Embryonic facial prominence (tissue), 1 donor: ENCODE data around the gene OXLD1.

ENCODE experiments used
- DNase-seq: peaks from one replicate; pipeline ENCODE4 v3.0.0-alpha.2; 2016; ENCODE audit errors: extremely low spot score

OXLD1 gene

DNA sequence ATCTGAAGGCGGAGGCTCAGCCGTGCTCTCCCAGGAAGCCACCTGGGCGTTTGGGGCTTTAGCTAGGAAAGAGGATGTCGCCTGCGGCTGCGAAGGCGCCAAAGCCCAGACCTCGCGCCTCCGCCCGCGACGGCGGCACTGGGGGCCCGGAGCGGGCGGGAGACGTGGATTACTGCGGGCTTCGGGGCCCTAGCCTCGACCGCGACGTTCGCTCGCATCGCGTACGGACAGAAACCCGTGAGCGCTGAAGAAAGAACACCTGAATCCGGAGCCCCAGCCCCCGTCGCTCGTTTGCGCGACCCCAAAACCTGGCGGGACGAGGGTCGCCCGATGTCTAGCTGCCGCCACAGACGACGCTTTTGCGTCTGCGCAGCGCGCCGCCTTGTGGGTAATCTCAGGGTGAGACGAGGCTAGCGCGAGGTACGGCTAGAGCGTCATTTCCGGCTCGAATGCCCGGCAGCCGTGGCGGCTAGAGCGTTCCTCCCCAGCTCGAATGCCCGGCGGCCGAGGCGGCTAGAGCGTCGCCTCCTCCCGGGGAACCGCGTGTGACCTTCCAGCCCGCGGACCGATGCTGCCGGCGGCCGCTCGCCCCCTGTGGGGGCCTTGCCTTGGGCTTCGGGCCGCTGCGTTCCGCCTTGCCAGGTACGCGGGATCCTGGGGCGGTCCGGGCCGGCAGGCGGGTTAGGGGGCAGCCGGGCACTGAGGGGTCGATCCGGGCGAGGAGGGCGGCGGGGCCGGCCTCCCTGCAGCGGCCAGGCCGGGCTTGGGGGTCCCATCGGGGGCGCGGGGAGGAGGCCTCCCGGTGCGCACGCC is 36.7 kb upstream of the OXLD1 start, which contains the start of gene MRPL12:
MRPL12 (plus strand) TSS at position 434 of the 813 bp plus-strand sequence; CDS start at position 569, 135 bp downstream.
- DNase-seq: peak; percentile 90

DNA sequence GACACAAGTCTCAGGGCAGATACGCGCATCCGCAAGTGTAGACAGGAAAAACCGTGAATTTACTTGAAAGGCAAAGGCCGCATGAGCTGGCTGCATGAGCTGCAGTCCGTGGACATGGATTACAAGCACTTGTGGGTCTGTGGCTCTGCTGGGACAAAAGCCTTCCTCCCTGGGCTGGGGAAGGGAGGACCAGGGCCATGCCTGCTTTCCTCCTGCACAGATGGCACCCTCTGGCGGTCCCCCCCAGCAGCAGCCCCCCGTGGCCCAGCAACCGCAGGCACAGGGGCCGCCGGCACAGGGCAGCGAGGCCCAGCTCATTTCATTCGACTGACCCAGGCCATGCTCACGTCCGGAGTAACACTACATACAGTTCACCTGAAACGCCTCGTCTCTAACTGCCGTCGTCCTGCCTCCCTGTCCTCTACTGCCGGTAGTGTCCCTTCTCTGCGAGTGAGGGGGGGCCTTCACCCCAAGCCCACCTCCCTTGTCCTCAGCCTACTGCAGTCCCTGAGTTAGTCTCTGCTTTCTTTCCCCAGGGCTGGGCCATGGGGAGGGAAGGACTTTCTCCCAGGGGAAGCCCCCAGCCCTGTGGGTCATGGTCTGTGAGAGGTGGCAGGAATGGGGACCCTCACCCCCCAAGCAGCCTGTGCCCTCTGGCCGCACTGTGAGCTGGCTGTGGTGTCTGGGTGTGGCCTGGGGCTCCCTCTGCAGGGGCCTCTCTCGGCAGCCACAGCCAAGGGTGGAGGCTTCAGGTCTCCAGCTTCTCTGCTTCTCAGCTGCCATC is 35.1 kb upstream of the OXLD1 start:
- DNase-seq: no peak

DNA sequence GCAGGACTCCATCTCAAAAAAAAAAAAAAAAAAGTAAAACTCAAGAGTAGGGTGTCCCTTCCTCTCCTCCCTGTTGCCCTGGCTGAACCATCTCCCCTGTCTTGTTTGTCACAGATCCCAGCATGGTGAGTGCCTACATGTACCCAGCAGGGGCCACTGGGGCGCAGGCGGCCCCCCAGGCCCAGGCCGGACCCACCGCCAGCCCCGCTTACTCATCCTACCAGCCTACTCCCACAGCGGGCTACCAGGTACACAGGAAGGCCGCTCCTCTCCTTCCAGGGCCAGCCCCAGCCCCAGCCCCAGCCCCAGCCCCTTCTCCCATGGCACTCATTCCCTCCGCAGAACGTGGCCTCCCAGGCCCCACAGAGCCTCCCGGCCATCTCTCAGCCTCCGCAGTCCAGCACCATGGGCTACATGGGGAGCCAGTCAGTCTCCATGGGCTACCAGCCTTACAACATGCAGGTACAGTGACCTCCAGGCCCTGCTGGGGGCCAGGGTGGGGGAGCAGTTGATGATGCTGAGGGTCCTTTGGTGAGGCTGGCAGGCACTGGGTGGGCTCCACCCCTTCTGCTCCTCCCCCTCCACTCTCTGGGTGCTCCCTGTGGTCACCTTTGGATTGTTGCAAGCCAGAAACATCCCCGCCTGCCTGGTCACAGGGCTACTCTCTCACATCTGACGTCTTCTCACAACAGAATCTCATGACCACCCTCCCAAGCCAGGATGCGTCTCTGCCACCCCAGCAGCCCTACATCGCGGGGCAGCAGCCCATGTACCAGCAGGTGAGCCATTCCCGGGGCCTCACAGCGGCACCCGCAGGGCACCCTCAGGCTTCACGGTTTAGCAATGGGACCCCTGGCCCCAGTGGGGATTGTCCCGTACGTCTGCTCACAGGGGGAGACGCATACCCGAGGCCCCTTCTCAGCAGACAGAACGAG is 34.2 kb upstream of the OXLD1 start:
- DNase-seq: no peak

DNA sequence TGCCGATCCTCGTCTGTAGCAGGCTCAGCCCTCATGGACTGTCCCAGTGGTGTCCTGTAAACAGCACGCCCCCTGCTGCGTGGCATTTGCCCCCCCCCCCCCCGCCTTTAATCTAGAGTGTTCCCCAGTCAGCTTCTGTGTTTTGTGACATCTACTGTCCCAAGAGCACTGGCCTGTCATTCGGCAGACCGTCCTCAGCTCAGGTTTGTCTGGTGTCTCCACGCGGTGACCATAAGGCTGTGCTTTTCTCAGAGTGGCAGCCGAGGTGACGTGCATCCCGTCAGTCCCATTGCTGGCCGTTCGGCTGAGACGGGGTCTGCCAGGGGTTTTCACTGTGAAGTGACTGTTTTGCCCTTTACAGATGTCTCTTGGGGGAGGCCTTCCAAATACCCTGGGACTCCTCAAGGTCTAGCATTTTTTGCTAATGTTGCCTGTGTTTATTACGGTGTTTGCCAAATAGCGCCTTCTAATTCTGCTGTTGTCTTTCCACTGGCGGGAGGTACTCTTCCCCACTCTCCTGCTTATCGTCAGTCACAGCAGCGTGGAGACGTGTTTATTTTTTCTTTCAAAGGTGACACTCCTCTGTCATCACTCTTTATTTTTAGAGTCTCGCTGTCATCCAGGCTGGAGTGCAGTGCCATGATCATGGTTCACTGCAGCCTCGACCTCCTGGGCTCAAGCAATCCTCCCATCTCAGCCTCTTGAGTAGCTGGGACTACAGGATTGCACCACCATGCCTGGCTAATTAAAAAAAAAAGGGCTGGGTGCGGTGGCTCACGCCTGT is 31.0 kb upstream of the OXLD1 start:
- DNase-seq: no peak

DNA sequence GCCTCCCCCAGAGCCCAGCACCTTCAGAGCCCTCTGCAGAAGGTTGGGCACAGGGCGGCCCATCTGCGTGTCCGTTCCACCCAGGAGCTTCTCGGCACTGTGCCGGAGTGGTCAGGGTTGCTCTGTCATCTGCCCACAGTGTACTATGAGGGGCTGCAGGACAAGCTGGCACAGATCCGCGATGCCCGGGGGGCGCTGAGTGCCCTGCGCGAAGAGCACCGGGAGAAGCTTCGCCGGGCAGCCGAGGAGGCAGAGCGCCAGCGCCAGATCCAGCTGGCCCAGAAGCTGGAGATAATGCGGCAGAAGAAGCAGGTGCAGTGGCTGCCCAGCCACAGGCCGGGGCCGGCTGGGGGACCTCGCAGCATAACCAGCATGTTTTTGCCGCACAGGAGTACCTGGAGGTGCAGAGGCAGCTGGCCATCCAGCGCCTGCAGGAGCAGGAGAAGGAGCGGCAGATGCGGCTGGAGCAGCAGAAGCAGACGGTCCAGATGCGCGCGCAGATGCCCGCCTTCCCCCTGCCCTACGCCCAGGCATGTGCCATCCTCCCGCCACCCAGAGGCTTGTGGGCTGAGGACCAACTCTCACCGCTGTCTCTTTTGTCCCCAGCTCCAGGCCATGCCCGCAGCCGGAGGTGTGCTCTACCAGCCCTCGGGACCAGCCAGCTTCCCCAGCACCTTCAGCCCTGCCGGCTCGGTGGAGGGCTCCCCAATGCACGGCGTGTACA is 30.0 kb upstream of the OXLD1 start:
- no peak for DNase-seq

DNA sequence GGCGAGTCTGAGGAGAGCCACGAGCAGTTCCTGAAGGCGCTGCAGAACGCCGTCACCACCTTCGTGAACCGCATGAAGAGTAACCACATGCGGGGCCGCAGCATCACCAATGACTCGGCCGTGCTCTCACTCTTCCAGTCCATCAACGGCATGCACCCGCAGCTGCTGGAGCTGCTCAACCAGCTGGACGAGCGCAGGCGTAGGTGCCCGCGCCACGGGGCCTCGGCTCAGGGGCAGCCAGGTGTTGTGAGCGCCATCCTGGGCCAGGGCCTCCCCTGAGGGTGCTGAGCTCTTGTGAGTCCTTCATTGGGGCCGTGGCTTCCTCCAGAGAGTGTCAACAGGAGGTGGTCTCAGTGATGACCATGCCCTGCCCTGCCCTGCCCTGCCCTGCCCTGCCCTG is 29.4 kb upstream of the OXLD1 start:
- no peak for DNase-seq

DNA sequence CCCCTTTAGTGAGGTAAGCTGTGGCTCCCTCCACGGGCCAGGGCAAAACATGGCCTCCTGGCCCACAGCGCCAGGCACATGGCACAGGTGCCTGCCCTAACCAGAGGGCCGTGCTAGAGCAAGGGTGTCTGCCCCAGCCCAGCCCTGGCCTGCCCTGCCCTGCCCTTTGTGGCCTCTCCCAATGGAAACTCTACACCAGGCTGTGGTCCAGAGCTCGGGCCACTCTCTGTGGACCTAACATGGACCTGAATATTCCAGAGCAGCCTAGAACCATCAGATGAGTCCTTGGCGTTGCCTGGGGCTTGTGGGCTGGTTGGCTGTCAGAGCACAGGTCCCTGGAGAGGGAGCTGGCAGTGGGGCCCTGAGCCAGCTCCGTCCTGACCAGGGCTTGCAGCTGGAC is 28.8 kb upstream of the OXLD1 start:
- no peak for DNase-seq

DNA sequence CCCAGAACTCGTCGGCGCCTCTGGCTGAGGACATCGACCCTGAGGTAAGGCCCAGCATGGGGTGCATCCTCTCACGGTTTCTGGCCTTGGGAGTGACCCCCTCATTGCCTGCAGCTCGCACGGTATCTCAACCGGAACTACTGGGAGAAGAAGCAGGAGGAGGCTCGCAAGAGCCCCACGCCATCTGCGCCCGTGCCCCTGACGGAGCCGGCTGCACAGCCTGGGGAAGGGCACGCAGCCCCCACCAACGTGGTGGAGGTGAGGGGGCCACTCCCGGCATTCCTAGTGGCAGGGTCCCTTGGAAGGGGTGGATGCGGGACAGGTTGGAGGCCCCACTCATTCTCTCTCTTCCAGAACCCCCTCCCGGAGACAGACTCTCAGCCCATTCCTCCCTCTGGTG is 28.4 kb upstream of the OXLD1 start:
- DNase-seq: no peak

DNA sequence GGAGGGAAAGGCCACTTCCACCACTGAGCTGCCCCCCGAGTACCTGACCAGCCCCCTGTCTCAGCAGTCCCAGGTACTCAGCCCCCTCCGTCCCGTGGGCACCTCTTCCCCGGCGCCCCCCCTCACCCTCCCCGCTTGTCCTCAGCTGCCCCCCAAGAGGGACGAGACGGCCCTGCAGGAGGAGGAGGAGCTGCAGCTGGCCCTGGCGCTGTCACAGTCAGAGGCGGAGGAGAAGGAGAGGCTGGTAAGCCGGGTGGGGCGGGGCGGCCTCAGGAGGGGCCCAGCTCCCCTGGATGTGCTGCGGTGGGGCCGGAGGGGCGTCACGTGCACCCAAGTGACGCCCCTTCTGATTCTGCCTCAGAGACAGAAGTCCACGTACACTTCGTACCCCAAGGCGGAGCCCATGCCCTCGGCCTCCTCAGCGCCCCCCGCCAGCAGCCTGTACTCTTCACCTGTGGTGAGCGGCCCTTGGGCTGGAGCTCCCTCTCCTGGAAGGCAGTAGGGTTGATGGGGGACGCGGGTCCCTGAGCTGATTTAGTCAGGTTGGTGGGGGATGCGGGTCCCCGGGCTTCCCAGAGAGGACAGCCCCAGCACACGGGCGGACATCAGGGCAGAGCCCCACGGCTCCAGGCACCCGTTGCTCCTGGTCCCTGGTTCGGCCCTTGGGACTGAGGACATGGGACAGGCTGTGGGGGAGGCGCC is 27.3 kb upstream of the OXLD1 start:
- DNase-seq: no peak

DNA sequence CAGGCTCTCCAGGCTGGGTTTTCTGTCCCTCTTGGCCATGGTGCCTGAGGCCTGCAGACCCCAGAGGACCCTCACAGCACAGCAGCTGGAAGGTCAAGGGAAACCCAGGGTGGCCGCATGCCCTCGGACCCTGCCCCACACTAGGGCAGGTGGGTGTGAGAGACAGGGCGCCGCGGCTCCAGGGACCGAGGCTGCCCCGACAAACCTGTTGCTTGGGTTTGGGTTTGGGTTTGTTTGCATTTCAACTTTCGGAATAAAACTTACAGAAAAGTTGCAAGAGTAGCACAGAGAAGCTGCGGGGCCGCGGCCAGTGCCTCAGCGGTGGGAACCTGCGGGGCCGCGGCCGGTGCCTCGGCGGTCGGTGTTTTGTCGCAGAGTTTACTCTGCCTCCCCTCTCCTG is 25.2 kb upstream of the OXLD1 start:
- DNase-seq: no peak

DNA sequence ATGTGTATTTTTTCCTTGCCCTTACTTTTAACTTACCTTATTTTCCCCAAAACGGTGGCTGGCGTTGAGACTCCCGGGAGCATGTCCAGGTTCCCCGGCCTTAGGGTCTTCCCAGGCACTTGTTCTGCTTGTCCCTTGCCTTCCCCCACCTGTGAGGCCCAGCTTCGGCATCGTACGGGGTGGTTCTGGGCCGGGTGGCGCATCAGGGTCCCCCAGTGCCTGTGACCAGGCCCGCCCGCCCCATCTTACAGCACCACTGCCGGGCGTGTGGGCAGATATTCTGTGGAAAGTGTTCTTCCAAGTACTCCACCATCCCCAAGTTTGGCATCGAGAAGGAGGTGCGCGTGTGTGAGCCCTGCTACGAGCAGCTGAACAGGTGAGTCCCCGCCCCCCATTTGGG is 24.8 kb upstream of the OXLD1 start:
- no peak for DNase-seq

DNA sequence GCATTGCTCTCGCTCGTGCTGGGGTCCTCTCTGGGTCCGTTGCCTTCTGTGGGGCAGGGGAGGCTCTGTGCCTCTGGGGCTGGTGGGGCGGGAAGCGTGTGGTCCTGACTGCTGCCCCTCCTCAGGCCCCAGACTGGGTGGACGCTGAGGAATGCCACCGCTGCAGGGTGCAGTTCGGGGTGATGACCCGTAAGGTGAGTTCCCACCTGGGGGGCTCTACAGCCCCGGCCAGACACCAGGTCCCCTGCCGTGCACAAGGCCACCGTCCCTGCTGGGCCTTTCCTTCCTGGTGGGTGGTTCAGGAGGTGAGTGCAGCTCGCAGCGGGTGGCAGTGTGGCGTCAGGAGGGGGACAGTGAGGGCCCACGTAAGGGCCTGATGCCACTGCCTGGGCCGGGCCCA is 24.1 kb upstream of the OXLD1 start:
- DNase-seq: no peak

DNA sequence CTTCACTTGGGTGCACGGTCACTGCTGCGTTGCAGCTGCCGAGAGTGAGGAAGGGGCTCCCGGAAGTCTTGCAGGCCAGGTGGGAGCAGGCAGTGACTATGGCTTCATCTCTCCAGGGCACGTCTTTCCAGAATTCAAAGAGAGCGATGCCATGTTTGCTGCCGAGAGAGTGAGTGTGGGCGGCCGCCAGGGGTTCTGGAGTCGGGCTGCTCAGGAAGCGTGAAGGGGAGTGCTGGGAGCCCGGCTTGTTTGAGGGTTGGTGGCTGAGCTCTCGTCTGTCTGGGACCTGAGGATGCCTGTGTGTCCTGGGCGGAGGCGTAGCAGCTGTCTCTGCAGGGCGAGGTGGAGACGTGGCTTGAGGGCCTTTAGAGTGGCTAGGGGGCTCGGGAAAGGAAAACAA is 23.7 kb upstream of the OXLD1 start:
- DNase-seq: no peak

DNA sequence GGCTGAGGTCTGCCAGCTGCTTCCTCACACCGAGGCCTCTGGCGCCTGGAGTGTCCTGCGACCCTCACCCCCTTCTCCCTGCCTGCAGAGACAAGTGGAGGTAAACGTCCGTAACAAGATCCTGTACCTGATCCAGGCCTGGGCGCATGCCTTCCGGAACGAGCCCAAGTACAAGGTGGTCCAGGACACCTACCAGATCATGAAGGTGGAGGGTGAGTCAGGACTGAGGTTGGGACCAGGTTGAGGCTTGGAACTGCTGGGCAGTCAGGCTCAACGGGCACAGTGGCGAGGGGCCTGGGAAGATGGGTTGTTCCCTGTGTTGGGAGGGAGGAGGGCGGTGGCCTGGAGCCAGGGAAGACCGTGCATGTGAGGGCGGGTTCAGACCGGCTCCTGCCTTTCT is 22.2 kb upstream of the OXLD1 start:
- no peak for DNase-seq

DNA sequence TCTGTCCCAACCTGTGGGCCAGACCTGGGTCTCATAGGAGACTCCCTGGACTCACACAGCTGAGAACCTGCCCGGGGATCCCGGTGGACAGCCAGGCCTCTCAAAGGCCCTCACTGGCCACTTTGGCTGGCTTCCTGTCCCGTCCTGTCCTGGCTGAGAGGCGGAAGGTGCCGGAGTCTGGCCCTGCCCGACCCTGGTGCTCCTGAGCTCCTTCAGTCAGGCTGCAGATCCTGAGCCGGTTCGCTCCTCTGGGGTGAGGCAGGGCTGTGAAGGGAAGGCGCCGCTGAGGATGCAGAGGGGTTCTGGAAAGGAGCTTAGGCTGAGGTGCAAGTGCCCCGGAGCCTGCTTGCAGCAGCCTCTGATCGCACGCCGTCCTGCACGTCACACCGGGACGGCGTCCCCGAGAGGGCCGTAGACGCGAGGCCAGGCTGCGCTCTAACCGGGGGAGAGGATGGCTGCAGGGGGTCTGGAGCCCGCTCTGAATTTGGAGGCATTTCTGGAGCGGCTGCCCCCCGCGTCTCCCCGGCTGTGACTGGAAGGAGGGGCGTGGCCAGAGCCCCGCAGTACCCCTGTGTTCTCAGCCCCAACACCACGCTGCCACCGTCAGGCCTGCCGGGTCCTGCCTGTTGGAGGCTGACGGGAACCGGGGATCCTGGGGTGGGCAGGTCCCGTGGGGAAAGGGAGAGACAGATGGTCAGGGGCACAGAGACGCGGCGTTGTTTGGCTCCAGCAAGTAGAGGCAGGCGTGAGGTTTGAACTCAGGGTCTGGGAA is 21.6 kb upstream of the OXLD1 start:
- DNase-seq: no peak

DNA sequence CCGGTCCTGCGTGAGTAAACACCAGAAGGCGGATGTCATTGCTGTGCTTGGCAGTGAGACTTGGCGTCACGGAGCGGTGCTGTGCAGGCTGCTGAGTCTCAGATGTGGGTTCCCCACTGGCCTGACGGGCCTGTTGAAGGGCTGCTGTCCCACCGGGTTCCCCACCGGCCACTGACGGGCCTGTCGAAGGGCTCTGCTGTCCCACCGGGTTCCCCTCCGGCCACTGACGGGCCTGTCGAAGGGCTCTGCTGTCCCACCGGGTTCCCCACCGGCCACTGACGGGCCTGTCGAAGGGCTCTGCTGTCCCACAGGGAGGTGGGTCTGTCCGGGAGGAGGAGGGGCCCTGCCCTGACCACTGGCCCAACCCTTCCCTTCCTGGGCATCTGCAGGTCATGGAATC is 20.2 kb upstream of the OXLD1 start:
- DNase-seq: no peak

DNA sequence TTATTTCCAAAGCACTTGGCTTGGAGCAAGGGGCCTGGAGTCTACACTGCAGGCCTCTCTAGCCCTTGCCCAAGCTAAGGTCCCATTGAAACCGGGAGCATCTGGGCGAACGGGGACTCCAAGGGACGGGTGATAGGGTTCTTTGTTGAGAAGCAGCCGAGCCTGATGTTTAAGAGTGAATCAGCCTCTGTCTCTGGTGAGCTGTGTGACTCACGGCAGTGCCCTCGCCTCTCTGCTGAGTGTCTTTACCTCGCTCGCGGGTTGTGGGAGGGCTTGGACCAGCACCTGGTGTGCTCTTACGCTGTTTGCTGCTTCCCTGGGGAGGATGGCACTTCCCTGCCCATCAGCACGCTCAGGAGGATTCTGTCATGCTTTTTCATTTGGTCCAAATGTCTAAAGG is 18.7 kb upstream of the OXLD1 start:
- no peak for DNase-seq

DNA sequence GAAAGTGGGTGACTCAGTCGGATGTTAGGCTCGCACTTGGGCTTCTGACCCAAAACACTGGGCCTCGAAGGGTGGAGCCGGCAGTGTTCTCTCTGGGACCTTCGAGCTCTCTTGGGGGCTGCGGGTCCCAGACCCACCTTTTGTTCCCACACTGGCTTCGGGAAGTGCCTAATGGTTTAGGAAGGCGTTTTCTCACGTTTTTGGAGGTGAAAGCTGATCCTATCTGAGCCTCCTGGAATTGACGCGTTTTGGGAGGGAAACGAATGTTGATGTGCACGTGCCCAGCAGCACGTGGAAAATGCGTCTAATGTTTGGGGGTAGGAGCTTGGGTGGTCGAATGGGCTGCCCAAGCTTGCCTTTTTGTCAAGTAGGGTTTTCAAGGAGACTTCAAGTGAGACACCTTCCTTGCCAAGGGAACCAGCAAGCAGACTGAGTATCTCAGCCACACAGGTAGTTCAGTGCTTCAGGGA is 18.1 kb upstream of the OXLD1 start:
- no peak for DNase-seq
